A549 (cell line): ENCODE results near the gene FBXL20.

ENCODE experiments used
- CBX8 ChIP-seq: fragments of 200-600 bp; sonication (generic); IDR thresholded peaks from 2 replicates; pipeline ENCODE4 v1.6.1; 2016
- CTCF ChIP-seq: fragments of >200 bp; sonication (Bioruptor Twin); formaldehyde crosslinking; IDR thresholded peaks from 3 replicates; pipeline ENCODE4 v1.5.1; 2016
- EP300 ChIP-seq, 2 experiments: fragments of >200 bp; sonication (Bioruptor Twin); formaldehyde crosslinking; IDR thresholded peaks; 2 replicates in 1 of 2; 3 replicates in 1 of 2; pipeline ENCODE4 v1.6.1; 2016 to 2017
- FOXS1 ChIP-seq: fragments of 250-450 bp; sonication (Bioruptor Pico); IDR thresholded peaks from 2 replicates; pipeline ENCODE4 v1.5.0; 2020; ENCODE audit warnings: mild to moderate bottlenecking, moderate library complexity
- HES2 ChIP-seq: fragments of >200 bp; sonication (Bioruptor Twin); formaldehyde crosslinking; IDR thresholded peaks from 2 replicates; pipeline ENCODE4 v1.6.1; 2016
- HOXA7 ChIP-seq: fragments of 250-450 bp; sonication (Bioruptor Pico); IDR thresholded peaks from 2 replicates; pipeline ENCODE4 v1.5.0; 2020; ENCODE audit warnings: mild to moderate bottlenecking, moderate library complexity
- JUN ChIP-seq, 2 experiments: fragments of >200 bp; sonication (Bioruptor Twin); formaldehyde crosslinking; IDR thresholded peaks; 2 replicates in 1 of 2; 3 replicates in 1 of 2; pipeline ENCODE4 v1.6.1; 2016 to 2017
- NR3C1 ChIP-seq: fragments of >200 bp; sonication (Bioruptor Twin); formaldehyde crosslinking; IDR thresholded peaks from 3 replicates; pipeline ENCODE4 v1.6.1; 2017
- PHF8 ChIP-seq: fragments of 200-600 bp; sonication (generic); IDR thresholded peaks from 2 replicates; pipeline ENCODE4 v1.6.1; 2016; ENCODE audit warnings: low read depth, mild to moderate bottlenecking, antibody characterized with exemption, moderate library complexity, borderline replicate concordance
- POLR2AphosphoS2 ChIP-seq: conservative IDR thresholded peaks from 2 replicates; pipeline ENCODE4 v1.6.1; 2012; ENCODE audit warnings: low read length, improper control_type of control experiment, inconsistent platforms
- TF ChIP-seq, protein P1 (sequence below): IDR thresholded peaks from 2 replicates; pipeline ENCODE4 v1.6.1; 2012; ENCODE audit warnings: low read depth, borderline replicate concordance
- TF ChIP-seq, protein P2 (sequence below): IDR thresholded peaks from 2 replicates; pipeline ENCODE4 v1.6.1; 2012

- TF ChIP-seq PHF8 = no peak
- TF ChIP-seq FOXS1 (CRISPR knock-in tag) = no peak
- TF ChIP-seq CTCF = no peak
- no peak for TF ChIP-seq HOXA7
- TF ChIP-seq HES2 = no peak
- TF ChIP-seq EP300 (IDR thresholded peaks at IDR 0.05) = no peak
- no peak for TF ChIP-seq POLR2AphosphoS2
- no peak for TF ChIP-seq JUN (IDR thresholded peaks at IDR 0.05)
- TF ChIP-seq, protein P1, sequence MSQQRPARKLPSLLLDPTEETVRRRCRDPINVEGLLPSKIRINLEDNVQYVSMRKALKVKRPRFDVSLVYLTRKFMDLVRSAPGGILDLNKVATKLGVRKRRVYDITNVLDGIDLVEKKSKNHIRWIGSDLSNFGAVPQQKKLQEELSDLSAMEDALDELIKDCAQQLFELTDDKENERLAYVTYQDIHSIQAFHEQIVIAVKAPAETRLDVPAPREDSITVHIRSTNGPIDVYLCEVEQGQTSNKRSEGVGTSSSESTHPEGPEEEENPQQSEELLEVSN = no peak
- TF ChIP-seq CBX8 = no peak
- TF ChIP-seq, protein P2, sequence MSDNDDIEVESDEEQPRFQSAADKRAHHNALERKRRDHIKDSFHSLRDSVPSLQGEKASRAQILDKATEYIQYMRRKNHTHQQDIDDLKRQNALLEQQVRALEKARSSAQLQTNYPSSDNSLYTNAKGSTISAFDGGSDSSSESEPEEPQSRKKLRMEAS = no peak
- TF ChIP-seq NR3C1 = no peak
Measured at GRCh38 chr17:39222151-39222550, 179.3 kb downstream of the FBXL20 start.
